Activated CD4-positive, alpha-beta memory T cell treated with anti-CD3 and anti-CD28 coated beads for 36 hours (primary cell): ENCODE data around the gene FIGNL2. TPM values are rescaled to one million over a fixed set of nuclear protein-coding genes. Genes with fewer than 3 reads are reported as not detected.

Experiments used
- CTCF ChIA-PET: fragments of 350-600 bp; sonication (Branson Sonifier 250); formaldehyde crosslinking; loops from one replicate; lab custom pipeline; 2021; ENCODE audit warnings: antibody characterized with exemption, inconsistent platforms; lab: Charles Lee
- POLR2A ChIA-PET: fragments of 350-600 bp; sonication (Branson Sonifier 250); formaldehyde crosslinking; loops from one replicate; lab custom pipeline; 2021; ENCODE audit warnings: antibody characterized with exemption; lab: Charles Lee
- DNase-seq: peaks from one replicate; pipeline ENCODE4 v3.0.0-alpha.2; 2020
- H3K27ac Mint-ChIP-seq: one replicate; pipeline ENCODE4 v1.8.0; 2021; ENCODE audit warnings: mixed read lengths
- H3K27me3 Mint-ChIP-seq: one replicate; pipeline ENCODE4 v1.8.0; 2021; ENCODE audit warnings: mixed read lengths
- H3K36me3 Mint-ChIP-seq: one replicate; pipeline ENCODE4 v1.8.0; 2021; ENCODE audit warnings: mixed read lengths
- H3K4me1 Mint-ChIP-seq: one replicate; pipeline ENCODE4 v1.8.0; 2021; ENCODE audit warnings: low read depth, mixed read lengths
- H3K4me3 Mint-ChIP-seq: one replicate; pipeline ENCODE4 v1.8.0; 2021; ENCODE audit warnings: mild to moderate bottlenecking, mixed read lengths
- H3K9me3 Mint-ChIP-seq: one replicate; pipeline ENCODE4 v1.8.0; 2021; ENCODE audit warnings: mixed read lengths
- intact Hi-C: fragments of 100-400 bp; cut with micrococcal nuclease; formaldehyde crosslinking; loops from one replicate; pipeline ENCODE4 v1.15.1; 2023
- total RNA-seq, 2 experiments: library from RNA; stranded (reverse); gene quantifications; one replicate each; pipeline ENCODE4 v1.2.3, GENCODE V29; 2021

FIGNL2 gene
- total RNA-seq, 2 experiments from 2014 or later = 0.29 to 0.31 TPM

- H3K27me3 Mint-ChIP-seq = peaks cover 27% of the 10 kb centered on the region
Measured at GRCh38 chr12:51872689-51872981, 24.1 kb upstream of the FIGNL2 start.

GRCh38 chr12:51871918-51872688 is 23.6 kb upstream of the FIGNL2 start:
- CTCF ChIA-PET = interaction anchor here (0.8 to 0.9 kb wide), 2 partner anchors 10 to 51 kb away, joined by 3 to 5 read pairs; no protein-coding TSS in a partner anchor
- peaks cover 5% of the 10 kb centered on the region for H3K4me1 Mint-ChIP-seq
- no peak for DNase-seq
- no peak overlapping the region for H3K4me3 Mint-ChIP-seq
- intact Hi-C loops = loop anchor here (10.0 kb wide), 1 partner anchor 277 kb away; the partner anchor contains the start of gene SCN8A
- H3K27ac Mint-ChIP-seq = no peak overlapping the region
- POLR2A ChIA-PET = no interaction called here
- H3K27me3 Mint-ChIP-seq = peaks cover 32% of the 10 kb centered on the region
- no peaks in the 10 kb centered on the region for H3K36me3 Mint-ChIP-seq
- no peaks in the 10 kb centered on the region for H3K9me3 Mint-ChIP-seq

More at GRCh38 chr12:51872689-51872981, 24.1 kb upstream of the FIGNL2 start:
- POLR2A ChIA-PET = no interaction called here
- Mint-ChIP-seq H3K9me3 (no peaks in the 10 kb centered on the region), H3K36me3 (no peaks in the 10 kb centered on the region), H3K4me1 (peaks cover 5% of the 10 kb centered on the region), H3K4me3 (no peak overlapping the region), H3K27ac (no peak overlapping the region)
- CTCF ChIA-PET = interaction anchor here (0.8 to 3.5 kb wide), 2 partner anchors 50 to 52 kb away, joined by 5 to 10 read pairs; no protein-coding TSS in a partner anchor
- intact Hi-C loops = loop anchor here (10.0 kb wide), 1 partner anchor 278 kb away; the partner anchor contains the start of gene SCN8A
- DNase-seq = no peak

- intact Hi-C loops = loop anchor here (10.0 kb wide), 1 partner anchor 276 kb away; the partner anchor contains the start of gene SCN8A
- Mint-ChIP-seq H3K27me3 (peaks cover 34% of the 10 kb centered on the region), H3K4me3 (no peak overlapping the region), H3K9me3 (no peaks in the 10 kb centered on the region), H3K36me3 (no peaks in the 10 kb centered on the region), H3K27ac (no peak overlapping the region), H3K4me1 (peaks cover 5% of the 10 kb centered on the region)
- CTCF ChIA-PET = interaction anchor here (0.9 to 1.6 kb wide), 2 partner anchors 11 to 154 kb away, joined by 3 to 5 read pairs; no protein-coding TSS in a partner anchor
- POLR2A ChIA-PET = no interaction called here
- no peak for DNase-seq
Measured at GRCh38 chr12:51871126-51871525, 22.6 kb upstream of the FIGNL2 start.

GRCh38 chr12:51870504-51870903 is 22.0 kb upstream of the FIGNL2 start:
- H3K27ac Mint-ChIP-seq = no peak overlapping the region
- H3K36me3 Mint-ChIP-seq = no peaks in the 10 kb centered on the region
- peaks cover 37% of the 10 kb centered on the region for H3K27me3 Mint-ChIP-seq
- peaks cover 5% of the 10 kb centered on the region for H3K4me1 Mint-ChIP-seq
- CTCF ChIA-PET = interaction anchor here (0.6 to 1.6 kb wide), 3 partner anchors 46 to 155 kb away, joined by 3 to 5 read pairs (median 3); no protein-coding TSS in a partner anchor
- intact Hi-C loops = loop anchor here (10.0 kb wide), 1 partner anchor 276 kb away; the partner anchor contains the start of gene SCN8A
- POLR2A ChIA-PET = no interaction called here
- DNase-seq = no peak
- no peak overlapping the region for H3K4me3 Mint-ChIP-seq
- H3K9me3 Mint-ChIP-seq = no peaks in the 10 kb centered on the region

GRCh38 chr12:51869931-51870330 is 21.4 kb upstream of the FIGNL2 start:
- H3K9me3 Mint-ChIP-seq = no peaks in the 10 kb centered on the region
- ChIA-PET CTCF (interaction anchor here (0.6 to 1.6 kb wide), 3 partner anchors 46 to 155 kb away, joined by 3 to 5 read pairs (median 3); no protein-coding TSS in a partner anchor), POLR2A (no interaction called here)
- DNase-seq = no peak
- no peaks in the 10 kb centered on the region for H3K36me3 Mint-ChIP-seq
- peaks cover 41% of the 10 kb centered on the region for H3K27me3 Mint-ChIP-seq
- intact Hi-C loops = loop anchor here (5.0 to 10.0 kb wide), 2 partner anchors 43 to 275 kb away; partner anchors contain the start of gene SCN8A
- no peak overlapping the region for H3K27ac Mint-ChIP-seq
- H3K4me1 Mint-ChIP-seq = peaks cover 5% of the 10 kb centered on the region
- no peak overlapping the region for H3K4me3 Mint-ChIP-seq

GRCh38 chr12:51869496-51869865 is 21.0 kb upstream of the FIGNL2 start:
- H3K4me3 Mint-ChIP-seq = no peak overlapping the region
- H3K27ac Mint-ChIP-seq = no peak overlapping the region
- ChIA-PET CTCF (interaction anchor here (1.3 to 1.6 kb wide), 2 partner anchors 53 to 156 kb away, joined by 3 to 5 read pairs; no protein-coding TSS in a partner anchor), POLR2A (no interaction called here)
- H3K9me3 Mint-ChIP-seq = no peaks in the 10 kb centered on the region
- intact Hi-C loops = loop anchor here (5.0 kb wide), 1 partner anchor 42 kb away; no protein-coding TSS in a partner anchor
- peaks cover 7% of the 10 kb centered on the region for H3K4me1 Mint-ChIP-seq
- no peak for DNase-seq
- no peaks in the 10 kb centered on the region for H3K36me3 Mint-ChIP-seq
- H3K27me3 Mint-ChIP-seq = peaks cover 46% of the 10 kb centered on the region

- DNase-seq = no peak
- Mint-ChIP-seq H3K4me3 (no peak overlapping the region), H3K9me3 (no peaks in the 10 kb centered on the region), H3K36me3 (no peaks in the 10 kb centered on the region), H3K4me1 (peaks cover 10% of the 10 kb centered on the region), H3K27me3 (peaks cover 48% of the 10 kb centered on the region), H3K27ac (no peak overlapping the region)
- CTCF ChIA-PET = no interaction called here
- intact Hi-C loops = loop anchor here (5.0 kb wide), 1 partner anchor 42 kb away; no protein-coding TSS in a partner anchor
- POLR2A ChIA-PET = no interaction called here
Measured at GRCh38 chr12:51868821-51869495, 20.4 kb upstream of the FIGNL2 start.

GRCh38 chr12:51867796-51868428 is 19.4 kb upstream of the FIGNL2 start:
- no peak for DNase-seq
- H3K36me3 Mint-ChIP-seq = no peaks in the 10 kb centered on the region
- H3K27me3 Mint-ChIP-seq = peaks cover 55% of the 10 kb centered on the region
- H3K4me1 Mint-ChIP-seq = peaks cover 13% of the 10 kb centered on the region
- no peaks in the 10 kb centered on the region for H3K9me3 Mint-ChIP-seq
- intact Hi-C loops = loop anchor here (5.0 kb wide), 1 partner anchor 41 kb away; no protein-coding TSS in a partner anchor
- H3K4me3 Mint-ChIP-seq = no peak overlapping the region
- H3K27ac Mint-ChIP-seq = no peak overlapping the region
- ChIA-PET POLR2A (no interaction called here), CTCF (no interaction called here)

- Mint-ChIP-seq H3K4me1 (peaks cover 13% of the 10 kb centered on the region), H3K4me3 (no peak overlapping the region), H3K9me3 (no peaks in the 10 kb centered on the region), H3K36me3 (no peaks in the 10 kb centered on the region), H3K27ac (no peak overlapping the region), H3K27me3 (peaks cover 57% of the 10 kb centered on the region)
- intact Hi-C loops = loop anchor here (5.0 kb wide), 1 partner anchor 40 kb away; no protein-coding TSS in a partner anchor
- DNase-seq = no peak
- CTCF ChIA-PET = no interaction called here
- POLR2A ChIA-PET = no interaction called here
Measured at GRCh38 chr12:51867371-51867770, 18.9 kb upstream of the FIGNL2 start.

- ChIA-PET POLR2A (no interaction called here), CTCF (no interaction called here)
- intact Hi-C loops = loop anchor here (5.0 kb wide), 1 partner anchor 39 kb away; no protein-coding TSS in a partner anchor
- H3K4me1 Mint-ChIP-seq = peaks cover 13% of the 10 kb centered on the region
- peaks cover 63% of the 10 kb centered on the region for H3K27me3 Mint-ChIP-seq
- no peaks in the 10 kb centered on the region for H3K9me3 Mint-ChIP-seq
- H3K36me3 Mint-ChIP-seq = no peaks in the 10 kb centered on the region
- H3K27ac Mint-ChIP-seq = no peak overlapping the region
- no peak overlapping the region for H3K4me3 Mint-ChIP-seq
- no peak for DNase-seq
Measured at GRCh38 chr12:51866762-51867161, 18.2 kb upstream of the FIGNL2 start.

GRCh38 chr12:51866324-51866723 is 17.8 kb upstream of the FIGNL2 start:
- ChIA-PET CTCF (no interaction called here), POLR2A (no interaction called here)
- no peak overlapping the region for H3K4me3 Mint-ChIP-seq
- no peaks in the 10 kb centered on the region for H3K9me3 Mint-ChIP-seq
- no peak for DNase-seq
- intact Hi-C loops = loop anchor here (5.0 kb wide), 1 partner anchor 39 kb away; no protein-coding TSS in a partner anchor
- H3K27me3 Mint-ChIP-seq = peaks cover 65% of the 10 kb centered on the region
- H3K4me1 Mint-ChIP-seq = peaks cover 13% of the 10 kb centered on the region
- no peak overlapping the region for H3K27ac Mint-ChIP-seq
- no peaks in the 10 kb centered on the region for H3K36me3 Mint-ChIP-seq
